SHP77 treated with DMSO at 0.1 percent for 48 hours (cell line): ENCODE measurements around the gene PPIL4.

Source experiments
- DNase-seq: peaks from one replicate; lab custom pipeline; 2025; lab: John Stamatoyannopoulos, UW

Gene PPIL4, protein sequence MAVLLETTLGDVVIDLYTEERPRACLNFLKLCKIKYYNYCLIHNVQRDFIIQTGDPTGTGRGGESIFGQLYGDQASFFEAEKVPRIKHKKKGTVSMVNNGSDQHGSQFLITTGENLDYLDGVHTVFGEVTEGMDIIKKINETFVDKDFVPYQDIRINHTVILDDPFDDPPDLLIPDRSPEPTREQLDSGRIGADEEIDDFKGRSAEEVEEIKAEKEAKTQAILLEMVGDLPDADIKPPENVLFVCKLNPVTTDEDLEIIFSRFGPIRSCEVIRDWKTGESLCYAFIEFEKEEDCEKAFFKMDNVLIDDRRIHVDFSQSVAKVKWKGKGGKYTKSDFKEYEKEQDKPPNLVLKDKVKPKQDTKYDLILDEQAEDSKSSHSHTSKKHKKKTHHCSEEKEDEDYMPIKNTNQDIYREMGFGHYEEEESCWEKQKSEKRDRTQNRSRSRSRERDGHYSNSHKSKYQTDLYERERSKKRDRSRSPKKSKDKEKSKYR

DNA sequence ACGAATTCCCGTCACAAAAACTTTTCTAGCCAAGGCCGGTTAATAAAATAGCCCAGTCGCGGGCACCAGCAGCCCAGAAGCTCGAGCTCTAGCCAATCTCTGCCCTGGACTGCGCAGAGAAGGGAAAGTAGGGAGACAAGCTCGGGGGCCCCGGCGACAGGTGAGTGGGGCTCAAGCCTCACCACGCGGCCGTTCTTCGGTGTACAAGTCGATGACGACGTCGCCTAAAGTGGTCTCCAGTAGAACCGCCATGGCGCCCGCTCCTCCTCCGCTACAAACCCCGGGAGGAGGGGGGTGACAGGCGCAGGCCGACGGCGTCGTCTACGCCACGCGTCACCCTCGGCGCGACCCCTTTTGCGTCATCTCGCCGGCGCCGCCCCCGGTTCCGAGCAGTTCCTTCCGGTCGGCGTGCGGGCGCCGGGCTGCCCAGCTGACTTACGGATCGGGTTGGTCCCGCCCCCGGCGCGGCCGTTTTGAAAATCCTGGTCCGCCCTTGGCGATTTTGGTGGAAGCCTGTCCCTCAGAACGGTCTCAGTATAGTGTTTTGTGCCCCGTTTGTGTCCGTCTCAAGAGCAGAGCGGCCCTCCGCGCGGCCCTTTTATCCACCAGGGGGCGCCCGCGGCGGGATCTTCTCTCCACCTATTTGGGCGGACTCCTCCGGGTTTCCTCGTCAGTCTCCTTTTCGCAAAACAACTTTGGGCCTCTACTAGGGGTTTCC lies at the start of gene PPIL4:
Gene PPIL4, minus strand, starts transcription at position 290 of the 718 bp plus-strand sequence. Its CDS starts 38 bp downstream, at position 252.
- DNase-seq = peak; percentile 78

DNA sequence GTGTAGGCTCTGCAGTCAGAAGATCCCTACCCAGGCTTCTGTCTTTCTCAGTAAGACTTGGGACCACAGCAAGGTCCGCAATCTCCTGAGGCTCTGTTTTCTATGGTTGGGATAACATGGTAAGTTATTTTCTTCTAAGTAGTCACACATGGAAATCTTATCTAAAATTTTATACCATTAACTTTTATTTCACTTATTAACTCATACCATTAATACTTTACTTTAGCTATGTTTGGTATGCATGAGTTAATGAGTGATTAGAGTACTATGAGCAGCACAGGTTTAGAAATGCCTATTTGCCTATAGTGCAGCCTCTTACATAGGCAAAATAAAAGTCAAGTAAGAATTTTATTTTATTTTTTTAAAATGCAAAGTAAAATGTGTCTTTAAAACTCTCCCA lies 47.6 kb upstream of the PPIL4 start:
- no peak for DNase-seq

DNA sequence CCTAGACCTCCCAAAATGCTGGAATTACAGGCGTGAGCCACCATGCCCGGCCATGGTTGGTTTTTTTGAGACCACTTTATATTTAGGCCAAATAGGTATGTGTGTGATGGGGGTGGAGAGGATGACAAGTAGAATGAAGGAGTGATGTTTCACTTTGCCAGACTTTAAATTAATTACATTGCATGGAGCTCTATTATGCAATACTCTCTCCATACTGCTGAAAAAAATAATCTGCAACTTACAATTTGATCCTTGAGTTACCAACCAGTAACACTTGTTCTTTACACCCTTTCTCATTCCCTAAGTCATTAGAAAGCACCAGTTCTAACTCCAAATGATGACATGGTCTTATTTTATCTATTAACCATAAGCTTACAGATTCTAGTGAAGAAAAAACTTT lies 47.1 kb upstream of the PPIL4 start:
- DNase-seq = no peak

DNA sequence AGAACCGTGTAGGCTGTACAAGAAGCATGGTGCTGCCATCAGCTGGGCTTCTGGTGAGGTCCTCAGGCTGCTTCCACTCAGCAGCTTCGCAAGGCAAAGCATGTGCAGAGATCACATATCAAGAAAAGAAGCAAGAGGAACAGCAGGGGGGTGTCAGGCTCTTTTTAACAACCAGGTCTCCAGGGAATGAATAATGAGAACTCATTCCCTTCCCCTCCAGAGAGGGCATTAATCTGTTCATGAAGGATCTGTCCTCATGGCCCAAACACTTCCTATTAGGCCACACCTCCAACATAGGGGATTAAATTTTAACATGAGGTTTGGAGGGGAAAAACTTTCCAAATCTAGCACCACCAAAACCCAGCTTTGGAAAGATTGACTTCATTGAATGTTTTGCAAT lies 40.3 kb upstream of the PPIL4 start:
- DNase-seq = no peak

DNA sequence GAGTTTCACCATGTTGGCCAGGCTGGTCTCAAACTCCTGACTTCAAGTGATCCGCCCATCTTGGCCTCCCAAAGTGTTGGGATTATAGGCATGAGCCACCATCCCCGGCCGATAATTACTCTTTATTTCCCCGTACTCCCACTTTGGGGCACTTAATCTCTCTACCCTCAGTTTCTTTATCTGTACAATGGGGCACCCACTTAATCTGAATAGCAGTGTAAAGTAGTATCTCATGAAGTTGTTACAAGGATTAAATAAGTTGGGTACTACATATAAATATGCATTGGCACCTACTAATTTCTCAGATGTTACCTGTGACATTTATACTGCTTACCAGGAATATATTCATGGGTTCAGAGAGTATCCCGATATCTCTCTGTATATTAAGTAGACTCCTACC lies 35.5 kb upstream of the PPIL4 start:
- DNase-seq = no peak

DNA sequence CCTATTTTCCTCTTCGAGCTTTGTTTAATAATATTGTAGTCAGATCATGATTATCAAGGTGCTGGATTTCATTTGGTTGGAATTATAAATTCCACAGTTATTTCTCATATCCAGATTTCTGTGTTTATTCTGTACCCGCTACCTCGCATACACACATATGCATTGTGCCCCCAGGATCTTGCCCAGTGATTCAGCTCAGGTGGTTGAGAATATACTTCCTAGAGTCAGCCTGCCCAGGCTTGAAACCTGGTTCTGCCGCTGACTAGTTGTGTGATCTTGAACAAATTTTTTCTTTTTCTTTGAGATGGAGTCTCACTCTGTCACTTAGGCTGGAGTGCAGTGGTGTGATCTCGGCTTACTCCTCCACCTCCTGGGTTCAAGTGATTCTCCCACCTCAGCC lies 35.0 kb upstream of the PPIL4 start:
- no peak for DNase-seq

DNA sequence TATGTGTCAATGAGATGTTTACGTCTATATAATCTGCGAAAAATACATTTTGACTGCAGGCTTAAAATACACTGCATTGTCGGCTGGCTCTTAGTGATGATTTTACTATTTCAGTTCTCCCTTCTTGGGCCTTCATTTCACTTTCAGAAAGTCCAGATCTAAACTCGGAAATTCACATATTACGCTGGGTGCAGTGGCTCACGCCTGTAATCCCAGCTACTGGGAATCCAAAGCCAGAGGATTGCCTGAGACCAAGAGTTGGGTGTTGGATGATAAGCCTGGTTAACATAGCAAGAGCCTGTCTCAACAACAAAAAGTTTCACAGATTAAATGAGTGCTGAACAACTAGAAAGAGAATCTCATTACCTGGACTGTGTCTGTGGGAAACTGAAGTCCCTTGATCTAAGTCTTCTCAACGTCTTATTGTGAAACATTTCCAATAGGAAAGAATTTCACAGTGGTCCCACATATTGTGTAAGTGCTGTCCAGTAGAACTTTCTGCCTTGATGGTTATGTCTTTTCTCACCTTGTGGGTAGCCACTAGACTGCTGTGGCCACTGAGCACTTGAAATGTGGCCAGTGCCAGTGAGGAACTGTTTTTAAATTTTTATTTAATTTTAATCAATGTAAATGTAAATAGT lies 22.2 kb upstream of the PPIL4 start:
- DNase-seq = no peak

DNA sequence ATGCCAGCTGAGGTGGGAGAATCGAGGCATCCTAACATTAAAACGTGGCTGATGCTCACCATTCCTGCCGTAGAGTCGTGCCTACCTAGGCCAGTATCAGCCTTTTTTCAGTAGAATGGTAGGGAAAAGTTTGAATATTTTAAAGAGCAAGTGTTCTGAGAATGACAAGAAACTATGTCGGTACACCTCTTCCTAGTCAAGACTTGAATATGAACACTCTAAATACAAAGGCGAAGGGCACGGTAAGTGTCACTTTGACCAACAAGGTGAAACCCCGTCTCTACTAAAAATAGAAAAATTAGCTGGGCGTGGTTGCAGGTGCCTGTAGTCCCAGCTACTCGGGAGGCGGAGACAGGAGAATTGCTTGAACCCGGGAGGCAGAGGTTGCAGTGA lies 21.3 kb upstream of the PPIL4 start:
- no peak for DNase-seq

DNA sequence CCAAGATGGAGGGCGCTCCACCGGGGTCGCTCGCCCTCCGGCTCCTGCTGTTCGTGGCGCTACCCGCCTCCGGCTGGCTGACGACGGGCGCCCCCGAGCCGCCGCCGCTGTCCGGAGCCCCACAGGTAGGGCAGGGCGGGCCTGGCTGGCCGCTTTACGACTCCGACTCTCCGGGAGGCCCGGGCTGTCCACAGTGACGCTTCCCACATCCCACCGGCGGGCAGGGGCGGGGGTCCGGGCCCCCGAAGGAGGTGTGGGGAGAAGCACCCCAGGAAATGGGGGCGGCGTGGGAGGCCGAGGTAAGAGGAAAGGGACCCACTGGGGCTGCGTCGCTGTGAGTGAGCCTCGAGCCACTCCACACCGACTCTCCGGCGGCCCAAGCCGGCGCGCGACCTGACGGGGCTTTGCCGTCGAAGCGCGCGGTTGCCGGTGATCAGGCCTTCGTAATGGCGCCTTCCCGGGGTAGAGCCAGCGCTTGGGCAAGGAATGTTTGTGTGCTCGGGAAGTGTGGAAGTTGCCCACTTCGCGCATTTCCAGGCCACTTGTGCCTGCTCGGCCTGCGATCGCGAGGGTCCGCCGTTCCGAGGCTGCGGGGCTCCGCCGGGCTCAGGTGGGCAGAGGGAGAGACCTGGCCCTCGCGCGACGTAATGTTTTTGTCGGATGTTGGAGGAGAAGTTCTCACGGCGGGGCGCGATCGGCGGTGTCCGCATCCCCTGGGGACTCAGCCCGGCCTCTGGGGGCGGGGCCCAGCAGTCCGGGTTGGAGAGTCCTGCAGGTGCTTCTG lies 20.8 kb upstream of the PPIL4 start:
- no peak for DNase-seq

DNA sequence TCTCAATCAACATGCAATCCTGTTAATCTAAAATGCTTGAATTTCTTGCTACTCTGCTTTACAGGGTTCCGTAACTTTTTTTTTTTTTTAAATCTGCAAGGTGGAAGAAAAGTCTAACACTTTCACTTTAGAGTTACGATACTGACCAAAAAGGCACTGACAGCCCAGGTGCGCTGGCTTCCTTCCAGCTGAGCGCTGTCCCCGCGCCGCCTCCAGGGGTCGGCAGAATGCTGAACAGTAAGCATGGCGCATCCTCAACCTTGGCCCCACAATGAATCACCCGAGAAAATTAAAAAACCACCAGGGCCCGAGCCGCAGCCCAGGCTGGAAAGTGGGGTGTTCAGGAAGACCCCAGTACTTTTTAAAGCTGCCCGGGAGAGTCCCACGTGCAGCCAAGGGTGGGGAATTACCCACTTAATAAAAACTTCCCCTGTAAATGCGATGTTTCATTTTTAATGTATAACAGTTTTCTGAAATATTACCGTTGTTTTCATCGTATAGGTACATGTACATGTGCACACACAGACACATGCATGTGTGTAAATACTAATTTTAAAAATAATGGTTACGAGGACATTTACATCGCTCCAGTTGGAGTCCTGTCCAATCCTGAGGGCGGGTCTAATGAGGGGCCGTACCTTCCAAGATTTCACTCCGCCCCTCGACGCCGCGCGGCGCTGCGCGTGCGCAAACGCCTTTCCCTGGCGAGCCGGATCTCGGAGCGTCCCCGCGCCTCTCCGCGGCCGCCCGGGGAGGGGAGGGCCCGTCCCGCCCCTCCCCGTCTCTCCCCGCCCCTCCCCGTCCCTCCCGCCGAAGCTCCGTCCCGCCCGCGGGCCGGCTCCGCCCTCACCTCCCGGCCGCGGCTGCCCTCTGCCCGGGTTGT lies 19.9 kb upstream of the PPIL4 start, which contains the start of gene GINM1:
Gene GINM1, plus strand, starts transcription at position 849 of the 883 bp plus-strand sequence. CDS start 40 bp downstream, outside the sequence.
- DNase-seq = peak; percentile 51

DNA sequence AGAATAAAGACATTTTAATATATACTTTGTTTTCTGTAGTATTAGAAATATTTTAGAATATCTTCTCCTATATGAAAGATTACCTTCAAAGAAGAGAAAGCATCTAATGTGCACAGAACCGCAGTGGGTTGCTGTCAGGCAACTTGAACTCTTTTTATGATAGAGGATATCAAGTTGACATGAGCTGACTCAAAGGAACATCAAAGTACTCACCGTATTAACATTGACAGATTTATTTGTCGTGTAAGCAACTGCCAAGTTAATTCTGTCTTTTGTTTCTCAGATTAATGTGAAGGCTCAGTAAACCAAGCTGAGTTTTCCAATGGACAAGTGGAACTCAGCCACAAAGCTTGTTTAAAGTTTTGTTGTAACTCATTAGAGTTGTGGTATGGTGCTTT lies 18.1 kb upstream of the PPIL4 start:
- DNase-seq = no peak

DNA sequence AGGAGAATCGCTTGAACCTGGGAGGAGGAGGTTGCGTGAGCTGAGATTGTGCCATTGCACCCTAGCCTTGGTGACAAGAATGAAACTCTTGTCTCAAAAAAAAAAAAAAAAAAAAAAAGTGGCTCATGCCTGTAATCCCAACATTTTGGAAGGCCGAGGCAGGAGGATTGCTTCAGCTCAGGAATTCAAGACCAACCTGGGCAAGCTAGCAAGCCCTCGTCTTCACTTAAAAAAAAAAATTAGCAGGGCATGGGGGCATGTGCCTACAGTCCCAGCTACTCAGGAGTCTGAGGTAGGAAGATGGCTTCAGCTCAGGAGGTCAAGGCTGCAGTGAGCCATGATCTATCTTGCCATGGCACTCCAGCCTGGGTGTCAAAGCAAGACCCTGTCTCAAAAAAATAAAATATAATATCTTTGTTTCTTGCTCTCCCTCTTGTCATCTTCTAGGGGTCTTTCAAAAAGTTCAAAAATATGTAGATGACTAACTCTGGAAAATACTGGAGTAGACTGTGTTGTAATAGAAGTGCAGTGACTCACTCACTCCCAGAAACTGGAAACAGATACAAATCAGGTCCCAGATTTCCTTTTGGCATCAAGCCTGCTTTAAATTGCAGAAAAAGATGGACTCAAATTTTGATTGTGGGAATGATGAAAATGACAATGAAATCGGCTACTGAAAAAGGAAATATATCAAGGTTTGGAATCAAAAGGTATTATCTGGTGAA lies 17.5 kb upstream of the PPIL4 start:
- DNase-seq = no peak

DNA sequence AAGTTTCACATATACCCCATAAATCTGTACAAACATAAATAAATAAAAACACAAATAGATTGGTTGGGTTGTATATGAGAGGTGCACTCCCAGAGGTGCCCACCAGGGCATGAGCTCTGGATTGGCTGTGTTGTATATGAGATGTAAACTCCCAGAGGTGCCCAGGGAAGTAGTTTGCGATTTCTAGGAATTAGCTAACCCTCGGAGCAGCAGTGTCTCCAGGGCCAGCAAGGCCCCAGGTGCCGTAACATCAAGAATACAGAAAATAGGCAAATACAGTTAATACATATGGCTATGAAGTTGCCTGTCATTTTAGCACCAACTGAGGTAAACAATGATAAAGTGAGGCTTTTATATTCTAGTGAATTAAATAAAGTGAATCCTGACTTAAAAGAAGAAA lies 14.9 kb upstream of the PPIL4 start:
- DNase-seq = no peak

DNA sequence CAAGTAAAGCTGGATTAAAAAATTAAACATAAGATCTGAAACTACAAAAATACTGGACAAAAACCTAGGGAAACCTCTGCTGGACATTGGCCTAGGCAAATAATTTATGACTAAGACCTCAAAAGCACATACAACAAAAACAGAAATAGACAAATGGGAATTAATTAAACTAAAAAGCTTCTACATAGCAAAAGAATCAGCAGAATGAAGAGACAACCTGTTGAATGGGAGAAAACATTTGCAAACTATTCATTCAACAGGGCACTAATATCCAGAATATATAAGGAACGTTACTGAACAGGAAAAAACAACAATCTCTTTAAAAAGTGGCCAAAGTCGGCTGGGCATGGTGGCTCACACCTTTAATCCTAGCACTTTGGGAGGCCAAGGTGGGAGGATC lies 13.5 kb upstream of the PPIL4 start:
- no peak for DNase-seq

DNA sequence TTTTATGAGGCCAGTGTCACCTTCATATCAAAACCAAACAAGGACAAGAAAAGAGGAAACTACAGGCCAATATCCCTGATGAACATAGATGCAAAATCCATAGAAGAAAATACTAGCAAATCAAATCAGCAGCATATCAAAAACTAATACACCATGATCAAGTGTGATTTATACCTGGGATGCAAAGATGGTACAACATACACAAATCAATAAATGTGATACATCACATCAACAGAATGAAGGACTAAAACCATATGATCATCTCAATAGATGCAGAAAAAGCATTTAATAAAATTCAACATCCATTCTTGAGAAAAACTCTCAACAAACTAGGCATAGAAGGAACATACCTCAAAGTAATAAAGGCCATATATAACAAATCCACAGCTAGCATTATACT lies 12.2 kb upstream of the PPIL4 start:
- no peak for DNase-seq

DNA sequence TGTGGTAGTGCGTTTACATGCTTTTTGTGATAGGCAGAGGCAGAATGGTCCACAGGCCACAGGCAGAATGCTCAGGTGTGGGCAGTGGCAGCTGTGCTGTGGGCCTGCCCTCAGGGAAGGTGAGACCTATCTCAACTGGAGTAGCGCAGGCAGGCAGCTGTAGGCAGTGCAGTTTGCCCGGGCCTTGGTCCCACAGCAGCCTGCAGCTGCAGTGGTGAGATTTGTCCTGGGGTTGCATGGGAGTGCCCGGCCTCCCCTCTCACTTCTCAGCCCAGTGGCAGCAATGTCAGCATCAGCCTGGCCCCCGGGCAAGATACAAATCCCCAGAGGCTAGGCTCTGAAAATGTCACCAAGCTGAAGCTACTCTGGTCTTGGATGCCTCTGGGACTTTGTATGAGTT lies 6.1 kb upstream of the PPIL4 start:
- no peak for DNase-seq

DNA sequence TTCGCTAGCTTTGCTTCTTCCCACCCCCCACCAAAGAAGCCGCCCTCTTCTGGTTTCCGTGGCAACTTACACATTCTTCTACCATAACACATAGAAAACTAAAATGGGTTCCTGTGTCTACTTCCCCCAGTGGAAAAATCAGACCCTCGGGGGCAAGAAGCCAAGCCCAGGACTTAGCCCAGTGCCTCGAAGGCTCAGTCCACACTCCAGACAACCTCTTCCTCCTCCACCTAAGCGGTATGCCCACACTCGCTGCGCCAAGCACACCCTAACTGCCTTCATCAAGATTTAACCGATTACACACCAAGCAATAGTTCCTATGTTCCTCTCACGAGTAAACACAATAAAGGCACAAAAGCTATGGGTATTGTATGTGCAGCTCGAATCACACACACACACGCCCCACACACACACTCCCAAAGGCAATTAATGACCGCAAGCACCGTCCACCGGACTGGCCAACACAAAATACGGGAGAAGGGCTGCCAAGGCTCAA lies 537 bp downstream of the PPIL4 start:
- DNase-seq = no peak

DNA sequence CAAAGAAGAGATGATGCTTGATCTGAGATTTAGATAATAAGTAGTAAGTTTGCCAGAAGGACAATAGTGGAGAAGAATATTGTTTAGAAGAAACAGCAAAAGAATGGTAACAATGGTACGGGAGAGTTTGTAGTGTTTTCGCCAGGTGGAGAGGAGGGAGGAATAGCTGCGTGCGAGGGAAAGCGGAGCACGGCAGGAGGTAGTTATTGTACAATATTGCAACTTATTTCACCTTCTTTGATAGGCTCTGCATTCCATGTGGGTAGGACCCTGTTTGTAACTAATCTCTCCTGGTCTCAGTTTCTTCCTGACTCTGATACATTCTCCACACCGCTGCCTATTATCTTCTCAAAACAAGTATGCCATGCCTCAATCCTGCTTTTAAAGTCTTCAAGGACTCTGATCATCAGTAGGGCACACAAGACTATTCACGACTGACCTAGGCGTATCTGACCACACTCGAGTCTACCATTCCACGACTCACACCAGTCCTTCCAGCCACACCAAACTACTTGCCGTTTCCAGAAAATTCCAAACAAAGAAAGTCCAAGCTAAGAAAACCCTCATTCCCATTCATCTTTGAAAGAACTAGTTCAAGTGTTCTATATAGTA lies 1.1 kb downstream of the PPIL4 start:
- no peak for DNase-seq

DNA sequence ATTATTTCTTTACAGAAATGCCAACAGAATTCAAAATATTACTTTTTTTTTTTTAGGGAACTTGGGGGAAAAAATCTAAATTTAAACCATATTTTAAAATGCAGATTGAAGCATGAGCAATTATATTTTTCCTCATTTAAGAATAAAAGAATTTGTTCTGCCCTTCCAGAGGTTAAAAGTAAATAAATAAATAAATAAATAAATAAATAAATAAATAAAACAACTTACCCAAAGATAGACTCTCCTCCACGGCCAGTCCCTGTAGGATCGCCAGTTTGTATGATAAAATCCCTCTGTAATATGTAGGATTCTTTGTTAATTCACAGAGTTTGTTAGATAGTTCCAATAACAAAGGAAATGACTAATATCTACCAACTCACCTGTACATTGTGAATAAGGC lies 4.7 kb downstream of the PPIL4 start:
- DNase-seq = no peak

DNA sequence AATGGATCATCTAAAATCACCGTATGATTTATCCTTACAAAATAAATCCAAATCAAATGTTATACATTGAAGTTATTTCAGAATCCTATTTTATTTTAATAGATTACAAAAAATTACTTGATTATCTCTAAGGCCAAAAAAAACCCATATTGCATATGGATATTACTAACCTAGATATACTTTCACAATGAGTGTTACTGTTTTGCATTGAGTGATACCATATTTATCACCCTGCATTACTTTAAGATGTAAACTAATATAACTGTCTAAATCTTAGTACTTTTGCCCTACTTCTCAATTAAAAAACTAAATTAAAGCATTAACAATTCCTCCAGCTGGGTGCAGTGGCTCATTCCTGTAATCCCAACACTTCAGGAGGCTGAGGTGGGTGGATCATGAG lies 11.1 kb downstream of the PPIL4 start:
- DNase-seq = no peak
